Heart left ventricle (tissue), 13 donors: ENCODE results near the gene DTWD1.

Source experiments
- POLR2A ChIP-seq, 2 donors: fragments of 450-650 bp; IDR thresholded peaks; one replicate each; pipeline ENCODE4 v1.6.1; 2017; ENCODE audit warnings: antibody characterized with exemption in 2 of 2, mild to moderate bottlenecking in 2 of 2, moderate library complexity in 2 of 2
- TF ChIP-seq, protein P1 (sequence below), 12 donors: fragments of 200-600 bp; sonication (generic) in 4 of 12; IDR thresholded peaks; one replicate each; pipeline versions ENCODE4 v1.5.0 to v1.8.0; 2018 to 2022; ENCODE audit warnings: antibody characterized with exemption in 12 of 12, mild to moderate bottlenecking in 5 of 12
- donor health status: ischemic (EF 13 %, LVEDD 7.1; RV severe dilation, severe dysfunction).
- donor health status: DM: no; HTN: yes; CAD: no.
- donor health status: DM: no; HTN: no; CAD: no.
- donor health status: ischemic (EF 25% LVEDD 6.9; RV normal size, moderate dysfunction).
- donor health status: ischemic (EF 25% LVEDD 5.7; RV mildly dilated, moderate dysfunction).
- donor health status: ischemic (EF 35%, LVEDD 5.7; RV mildly dilated, moderate dysfunction).
- donor health status: nonischemic (EF 11% LVEDD 7.7; RV severe dilation, severe dysfunction).
- donor health status: DM: yes; HTN: yes; CAD: no.
- donor health status: PGD.
- donor health status: ischemic (EF 29% LVEDD 5.4; RV normal size, mild dysfunction).
- donor health status: nonischemic (EF 23%, LVEDD 6.1; RV moderate dilation, normal function).

- TF ChIP-seq, protein P1, sequence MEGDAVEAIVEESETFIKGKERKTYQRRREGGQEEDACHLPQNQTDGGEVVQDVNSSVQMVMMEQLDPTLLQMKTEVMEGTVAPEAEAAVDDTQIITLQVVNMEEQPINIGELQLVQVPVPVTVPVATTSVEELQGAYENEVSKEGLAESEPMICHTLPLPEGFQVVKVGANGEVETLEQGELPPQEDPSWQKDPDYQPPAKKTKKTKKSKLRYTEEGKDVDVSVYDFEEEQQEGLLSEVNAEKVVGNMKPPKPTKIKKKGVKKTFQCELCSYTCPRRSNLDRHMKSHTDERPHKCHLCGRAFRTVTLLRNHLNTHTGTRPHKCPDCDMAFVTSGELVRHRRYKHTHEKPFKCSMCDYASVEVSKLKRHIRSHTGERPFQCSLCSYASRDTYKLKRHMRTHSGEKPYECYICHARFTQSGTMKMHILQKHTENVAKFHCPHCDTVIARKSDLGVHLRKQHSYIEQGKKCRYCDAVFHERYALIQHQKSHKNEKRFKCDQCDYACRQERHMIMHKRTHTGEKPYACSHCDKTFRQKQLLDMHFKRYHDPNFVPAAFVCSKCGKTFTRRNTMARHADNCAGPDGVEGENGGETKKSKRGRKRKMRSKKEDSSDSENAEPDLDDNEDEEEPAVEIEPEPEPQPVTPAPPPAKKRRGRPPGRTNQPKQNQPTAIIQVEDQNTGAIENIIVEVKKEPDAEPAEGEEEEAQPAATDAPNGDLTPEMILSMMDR (IDR thresholded peaks at IDR 0.05) = no peak
- TF ChIP-seq POLR2A (IDR thresholded peaks at IDR 0.05) = no peak
Measured at GRCh38 chr15:49669288-49669687, 48.4 kb downstream of the DTWD1 start.
